Fibroblast of mammary gland (primary cell): ENCODE measurements around the gene SCRG1.

Experiments used
- DNase-seq: peaks from one replicate; pipeline ENCODE4 v3.0.0-alpha.2; 2010; ENCODE audit warnings: low read depth
- H3K4me3 ChIP-seq: 2 replicates; pipeline ENCODE4 v1.5.1; 2011; ENCODE audit warnings: low read depth, mild to moderate bottlenecking, low read length, moderate library complexity; ENCODE audit not compliant: control insufficient read depth
- CTCF ChIP-seq: conservative IDR thresholded peaks from 2 replicates; pipeline ENCODE4 v1.5.1; 2011; ENCODE audit warnings: low read depth, low read length, inconsistent platforms; ENCODE audit not compliant: control insufficient read depth, insufficient read depth

SCRG1 gene

GRCh38 chr4:173424899-173425805, 26.2 kb upstream of the SCRG1 start:
- no peak for TF ChIP-seq CTCF
- DNase-seq = peak; percentile 94
- H3K4me3 ChIP-seq = no peak overlapping the region

- TF ChIP-seq CTCF = no peak
- no peak overlapping the region for H3K4me3 ChIP-seq
- DNase-seq = no peak
Observed at GRCh38 chr4:173420801-173421200, 21.9 kb upstream of the SCRG1 start.

- no peak overlapping the region for H3K4me3 ChIP-seq
- peak; percentile 62 for DNase-seq
- peak; percentile 52 for TF ChIP-seq CTCF
Observed at GRCh38 chr4:173420324-173420752, 21.4 kb upstream of the SCRG1 start.

GRCh38 chr4:173418639-173419038, 19.7 kb upstream of the SCRG1 start:
- H3K4me3 ChIP-seq = no peak overlapping the region
- no peak for TF ChIP-seq CTCF
- DNase-seq = no peak

GRCh38 chr4:173417833-173418232, 18.9 kb upstream of the SCRG1 start:
- no peak overlapping the region for H3K4me3 ChIP-seq
- DNase-seq = no peak
- no peak for TF ChIP-seq CTCF

- no peak overlapping the region for H3K4me3 ChIP-seq
- no peak for DNase-seq
- TF ChIP-seq CTCF = no peak
Observed at GRCh38 chr4:173415885-173416653, 17.2 kb upstream of the SCRG1 start.
